WI38 (cell line): Measurements from ENCODE around the gene RAP2C.

Experiments used
- H3K4me3 ChIP-seq: 2 replicates; pipeline ENCODE4 v1.5.1; 2011; ENCODE audit warnings: low read depth, mild to moderate bottlenecking, control low read depth, low read length
- TF ChIP-seq, protein P1 (sequence below): IDR thresholded peaks from 2 replicates; pipeline ENCODE4 v1.5.1; 2012; ENCODE audit warnings: low read depth, mild to moderate bottlenecking, control low read depth, low read length

The RAP2C gene

DNA sequence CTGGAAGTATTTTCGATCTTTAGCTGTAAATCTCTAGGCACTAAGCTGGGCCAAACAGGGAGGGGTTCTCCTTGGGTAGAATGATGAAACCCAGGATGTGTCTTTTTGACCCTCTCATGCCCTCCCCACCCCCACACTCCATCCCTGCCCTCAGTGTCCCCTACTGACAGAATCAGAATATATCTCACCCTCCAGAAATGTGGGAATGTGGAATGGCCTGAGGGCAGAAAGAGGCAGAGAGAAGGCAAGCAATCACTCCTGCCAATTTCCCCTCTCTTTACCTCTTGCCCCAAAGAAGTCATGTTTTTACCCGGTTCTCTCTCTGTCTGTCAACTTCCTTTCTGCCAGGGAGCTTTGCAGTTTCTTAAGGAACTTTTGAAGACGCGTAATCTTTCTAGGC lies 34.4 kb downstream of the RAP2C start:
- no peak overlapping the region for H3K4me3 ChIP-seq
- TF ChIP-seq, protein P1, sequence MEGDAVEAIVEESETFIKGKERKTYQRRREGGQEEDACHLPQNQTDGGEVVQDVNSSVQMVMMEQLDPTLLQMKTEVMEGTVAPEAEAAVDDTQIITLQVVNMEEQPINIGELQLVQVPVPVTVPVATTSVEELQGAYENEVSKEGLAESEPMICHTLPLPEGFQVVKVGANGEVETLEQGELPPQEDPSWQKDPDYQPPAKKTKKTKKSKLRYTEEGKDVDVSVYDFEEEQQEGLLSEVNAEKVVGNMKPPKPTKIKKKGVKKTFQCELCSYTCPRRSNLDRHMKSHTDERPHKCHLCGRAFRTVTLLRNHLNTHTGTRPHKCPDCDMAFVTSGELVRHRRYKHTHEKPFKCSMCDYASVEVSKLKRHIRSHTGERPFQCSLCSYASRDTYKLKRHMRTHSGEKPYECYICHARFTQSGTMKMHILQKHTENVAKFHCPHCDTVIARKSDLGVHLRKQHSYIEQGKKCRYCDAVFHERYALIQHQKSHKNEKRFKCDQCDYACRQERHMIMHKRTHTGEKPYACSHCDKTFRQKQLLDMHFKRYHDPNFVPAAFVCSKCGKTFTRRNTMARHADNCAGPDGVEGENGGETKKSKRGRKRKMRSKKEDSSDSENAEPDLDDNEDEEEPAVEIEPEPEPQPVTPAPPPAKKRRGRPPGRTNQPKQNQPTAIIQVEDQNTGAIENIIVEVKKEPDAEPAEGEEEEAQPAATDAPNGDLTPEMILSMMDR, result no peak

DNA sequence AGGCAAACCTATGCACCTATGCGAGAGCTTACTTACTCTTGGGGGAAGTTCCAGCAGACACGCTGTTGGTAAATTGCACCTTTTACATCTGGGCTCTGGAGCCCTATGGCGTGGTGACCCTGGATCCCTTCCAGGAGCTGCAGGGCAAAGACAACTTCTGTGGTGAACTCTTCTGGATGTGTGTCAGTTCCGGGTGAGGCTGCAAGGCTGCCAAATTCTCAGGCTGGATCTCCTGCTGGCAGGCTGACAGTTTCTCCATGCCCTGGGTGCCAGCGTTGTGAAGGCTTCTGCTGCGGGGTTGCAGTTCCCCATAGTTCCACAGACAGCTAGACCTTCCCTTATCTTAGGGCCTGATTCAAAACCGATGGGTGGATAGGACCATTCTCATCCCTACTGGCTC lies 37.9 kb downstream of the RAP2C start:
- TF ChIP-seq, protein P1, result no peak

DNA sequence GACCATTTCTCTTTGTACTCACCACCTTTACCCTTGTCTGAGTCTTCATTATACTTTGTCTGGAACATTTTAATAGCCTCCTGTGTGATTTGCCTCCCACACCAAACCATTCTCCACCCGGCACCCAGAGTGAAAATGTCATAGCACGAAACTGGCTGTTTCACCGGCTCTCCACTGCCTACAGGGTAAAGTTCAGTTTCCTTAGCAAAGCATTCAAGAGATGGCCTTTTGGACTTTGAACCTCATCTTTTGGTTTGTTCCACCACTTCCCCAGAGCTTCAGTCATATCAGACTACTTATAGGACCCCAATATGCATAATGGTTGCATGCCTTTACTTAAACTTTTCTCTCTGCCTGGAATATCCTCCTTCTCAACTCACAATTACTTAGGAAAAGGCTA lies 38.3 kb downstream of the RAP2C start:
- TF ChIP-seq, protein P1, result no peak
- no peak overlapping the region for H3K4me3 ChIP-seq

More for the DNA sequence above, 37.9 kb downstream of the RAP2C start:
- no peak overlapping the region for H3K4me3 ChIP-seq

DNA sequence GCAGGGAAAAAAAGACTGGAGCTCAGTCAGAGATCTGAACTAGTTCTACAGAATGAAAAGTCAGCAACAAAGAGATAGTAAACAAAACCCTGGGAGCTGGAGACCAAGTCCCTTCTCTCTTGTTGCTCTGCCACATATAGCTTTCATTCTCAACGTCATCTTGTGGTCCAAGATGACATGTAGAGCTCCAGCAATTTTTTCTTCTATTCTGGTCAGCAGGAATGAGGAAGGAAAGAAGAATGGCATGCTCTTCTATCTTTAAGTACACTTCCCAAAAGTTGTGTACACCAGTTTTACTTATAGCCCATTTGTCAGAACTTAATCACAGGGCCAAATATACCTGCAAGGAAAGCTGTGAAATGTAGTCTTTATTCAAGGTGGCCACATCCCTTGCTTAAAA lies 45.6 kb downstream of the RAP2C start:
- TF ChIP-seq, protein P1, result no peak

DNA sequence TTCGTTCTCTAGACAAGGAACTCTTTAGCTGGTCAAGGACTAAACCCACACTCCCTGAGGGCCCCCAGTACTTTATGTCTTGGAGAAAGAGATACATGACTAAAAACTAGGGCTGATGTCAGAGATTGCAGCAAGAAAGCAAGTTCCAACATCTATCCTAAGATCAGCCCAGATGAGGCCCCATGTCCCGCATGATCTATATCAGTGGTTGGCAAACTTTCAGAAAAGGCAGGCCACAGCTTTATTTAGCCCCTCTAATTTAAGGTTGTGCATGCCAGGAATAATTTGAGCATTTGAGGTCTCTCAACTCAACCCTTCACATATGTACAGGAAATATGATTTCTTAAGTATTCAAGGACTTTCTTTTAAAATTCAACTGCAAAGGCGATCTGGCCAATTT lies 47.4 kb downstream of the RAP2C start:
- TF ChIP-seq, protein P1, result no peak
- no peak overlapping the region for H3K4me3 ChIP-seq

More for the DNA sequence above, 45.6 kb downstream of the RAP2C start:
- H3K4me3 ChIP-seq, result no peak overlapping the region

DNA sequence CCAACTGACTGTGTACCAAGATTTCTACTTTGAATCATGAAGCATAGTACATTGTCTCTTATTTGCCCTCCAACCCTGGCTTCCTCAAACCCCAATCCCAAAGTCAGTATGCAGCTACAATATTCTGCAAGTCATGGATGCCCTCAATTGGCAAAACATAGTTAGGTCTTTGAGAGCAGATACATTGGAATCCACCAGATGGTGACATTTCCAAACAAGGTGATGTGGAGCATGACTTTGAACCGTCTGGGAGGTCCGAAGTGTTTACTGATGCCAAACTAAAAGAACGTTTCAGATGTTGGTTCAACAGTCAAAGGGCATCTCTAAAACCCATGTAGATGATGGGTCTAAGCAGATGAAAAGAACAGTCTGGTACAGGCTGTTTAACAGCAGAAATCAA lies 47.8 kb downstream of the RAP2C start:
- no peak overlapping the region for H3K4me3 ChIP-seq
- TF ChIP-seq, protein P1, result no peak

DNA sequence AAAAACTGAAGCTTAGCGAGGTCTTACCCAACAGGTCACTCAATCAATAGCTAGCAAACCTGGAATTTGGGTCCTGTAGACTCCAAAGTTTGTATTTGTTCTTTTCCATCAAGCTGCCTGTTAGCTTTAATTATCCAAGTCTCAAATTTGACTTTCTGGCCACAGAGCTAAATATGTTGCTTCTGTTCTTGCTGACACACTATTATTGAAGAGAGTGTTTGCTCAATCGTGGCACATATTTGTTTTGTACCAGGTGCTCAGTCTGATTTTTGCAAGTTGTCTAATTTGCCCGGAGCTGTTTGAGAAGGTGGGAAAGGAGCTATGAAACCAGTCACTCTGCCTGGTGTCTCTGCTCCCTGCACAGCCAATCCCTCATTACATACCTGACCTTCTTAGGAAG lies 49.7 kb downstream of the RAP2C start:
- TF ChIP-seq, protein P1, result no peak
- no peak overlapping the region for H3K4me3 ChIP-seq
